HepG2 (cell line): Measurements from ENCODE around the gene KREMEN1. TPM values are rescaled to one million over a fixed set of nuclear protein-coding genes. Genes with fewer than 3 reads are reported as not detected.

Source experiments
- ATAC-seq: fragments of 200-7000 bp; cut with Tn5 transposase; 3 replicates; pipeline ENCODE4 v1.9.1; 2020; ENCODE audit warnings: mild to moderate bottlenecking, moderate library complexity
- BruUV-seq: library from RNA; stranded (reverse); fragments of 400-500 nt; replicated peaks from 2 replicates; lab custom pipeline; 2021; lab: Mats Ljungman, UMichigan
- CTCF ChIA-PET: fragments of 300-600 bp; formaldehyde crosslinking; extraction: SDS; loops from one replicate; lab custom pipeline; 2021; ENCODE audit warnings: low total read pairs, inconsistent platforms, low intra/inter-chr PET ratio; lab: Yijun Ruan, JAX
- POLR2A ChIA-PET: fragments of 350-600 bp; sonication (Branson Sonifier 250); formaldehyde crosslinking; loops from one replicate; lab custom pipeline; 2020; ENCODE audit warnings: antibody characterized with exemption, inconsistent platforms; lab: Yijun Ruan, JAX
- DNase-seq: peaks from one replicate; pipeline ENCODE4 v3.0.0-alpha.2; 2015; ENCODE audit warnings: low spot score
- FAIRE-seq: peaks from 3 replicates; lab custom pipeline; 2011; peaks lifted over from hg19 to GRCh38; lab: Jason Lieb, UNC
- H2AFZ ChIP-seq: one replicate; pipeline ENCODE4 v1.6.1; 2011; ENCODE audit warnings: low read length, inconsistent platforms
- H3K27ac ChIP-seq: fragments of 300-600 bp; 3 replicates; pipeline ENCODE4 v1.8.0; 2011; ENCODE audit warnings: mixed run types, mild to moderate bottlenecking, mixed read lengths, low read length, inconsistent platforms; ENCODE audit not compliant: insufficient read depth; ENCODE audit errors: extremely low read length
- H3K27me3 ChIP-seq, 2 experiments: fragments of 200-600 bp in 1 of 2; 2 replicates in 1 of 2; 3 replicates in 1 of 2; pipeline versions ENCODE4 v1.6.0 to v1.8.0; 2011; ENCODE audit warnings: low read length in 2 of 2, mild to moderate bottlenecking in 2 of 2, moderate library complexity in 2 of 2, inconsistent platforms in 1 of 2; ENCODE audit not compliant: insufficient read depth in 2 of 2, control insufficient read depth in 1 of 2
- H3K36me3 ChIP-seq, 2 experiments: fragments of 200-600 bp in 1 of 2; replicated peaks in 1 of 2; 2 replicates in 1 of 2; 3 replicates in 1 of 2; pipeline versions ENCODE4 v1.5.1 to v1.8.0; 2011; ENCODE audit warnings: low read length in 2 of 2, inconsistent platforms in 1 of 2; ENCODE audit not compliant: insufficient read depth in 2 of 2, control insufficient read depth in 1 of 2
- H3K4me1 ChIP-seq: 2 replicates; pipeline ENCODE4 v1.5.1; 2012; ENCODE audit warnings: low read length, inconsistent platforms; ENCODE audit not compliant: insufficient read depth
- H3K4me2 ChIP-seq: 2 replicates; pipeline ENCODE4 v1.6.0; 2011; ENCODE audit warnings: low read depth, low read length, inconsistent platforms
- H3K4me3 ChIP-seq, 3 experiments: fragments of 200-600 bp in 1 of 3; sonication (generic), shearing (Covaris generic) in 1 of 3; replicated peaks in 1 of 3; 2 replicates each; pipeline ENCODE4 v1.5.1; 2011 to 2016; ENCODE audit warnings: low read length in 3 of 3, inconsistent platforms in 2 of 3, low read depth in 2 of 3, mild to moderate bottlenecking in 2 of 3, control low read depth in 1 of 3, mixed read lengths in 1 of 3; ENCODE audit not compliant: insufficient read depth in 1 of 3
- H3K79me2 ChIP-seq: one replicate; pipeline ENCODE4 v1.6.1; 2011; ENCODE audit warnings: low read length, inconsistent platforms; ENCODE audit not compliant: insufficient read depth
- H3K9ac ChIP-seq: 2 replicates; pipeline ENCODE4 v1.6.0; 2011; ENCODE audit warnings: mild to moderate bottlenecking, low read depth, low read length, inconsistent platforms; ENCODE audit not compliant: insufficient read depth
- H3K9me3 ChIP-seq: 2 replicates; pipeline ENCODE4 v1.5.1; 2012; ENCODE audit warnings: mild to moderate bottlenecking, low read length
- H4K20me1 ChIP-seq: 2 replicates; pipeline ENCODE4 v1.6.0; 2011; ENCODE audit warnings: inconsistent platforms, mild to moderate bottlenecking, low read length, moderate library complexity; ENCODE audit not compliant: insufficient read depth
- CTCF ChIP-seq: sonication (generic); formaldehyde crosslinking; IDR thresholded peaks from 2 replicates; pipeline ENCODE4 v1.5.0; 2020; ENCODE audit warnings: mild to moderate bottlenecking, missing genetic modification reagents, moderate library complexity
- HBP1 ChIP-seq: IDR thresholded peaks from 2 replicates; pipeline ENCODE4 v1.6.1; 2016; ENCODE audit warnings: low read depth, control low read depth
- HOXA9 ChIP-seq: sonication (generic); formaldehyde crosslinking; IDR thresholded peaks from 2 replicates; pipeline ENCODE4 v1.8.1; 2022; ENCODE audit warnings: missing genetic modification reagents, mild to moderate bottlenecking, moderate library complexity, borderline replicate concordance
- KAT8 ChIP-seq: IDR thresholded peaks from 2 replicates; pipeline ENCODE4 v1.6.1; 2016; ENCODE audit warnings: missing genetic modification reagents, missing compliant biosample characterization
- SIN3A ChIP-seq: IDR thresholded peaks from 2 replicates; pipeline ENCODE4 v1.6.1; 2011; ENCODE audit warnings: low read depth, mild to moderate bottlenecking, control low read depth, low read length, borderline replicate concordance
- SMC3 ChIP-seq: IDR thresholded peaks from 2 replicates; pipeline ENCODE4 v1.6.1; 2011; ENCODE audit warnings: low read length, improper control_type of control experiment
- STAG1 ChIP-seq: sonication (generic); formaldehyde crosslinking; IDR thresholded peaks from 2 replicates; pipeline ENCODE4 v1.4.0; 2020; ENCODE audit warnings: missing genetic modification reagents
- TEF ChIP-seq: sonication (generic); formaldehyde crosslinking; IDR thresholded peaks from 2 replicates; pipeline ENCODE4 v1.5.0; 2020; ENCODE audit warnings: missing genetic modification reagents
- THAP9 ChIP-seq: sonication (generic); formaldehyde crosslinking; IDR thresholded peaks from 2 replicates; pipeline ENCODE4; 2020; ENCODE audit warnings: missing genetic modification reagents, mild to moderate bottlenecking, borderline replicate concordance
- ZSCAN21 ChIP-seq: sonication (generic); formaldehyde crosslinking; IDR thresholded peaks from 2 replicates; pipeline ENCODE4 v1.8.0; 2022; ENCODE audit warnings: mild to moderate bottlenecking, missing genetic modification reagents, moderate library complexity, borderline replicate concordance
- WGBS: methylation state at CpG from one replicate; pipeline ENCODE4 v1.1.6; 2017; ENCODE audit warnings: low lambda C conversion rate; 5-methylcytosine and 5-hydroxymethylcytosine counted together
- in situ Hi-C: cut with HindIII; loops from 2 replicates; pipeline ENCODE4 v1.10.0; 2017; ENCODE audit warnings: low pct_unique_long_range_greater_than_20kb; ENCODE audit not compliant: extremely low pct_ligation_motif_present
- intact Hi-C: fragments of 100-400 bp; cut with micrococcal nuclease; formaldehyde crosslinking; loops from one replicate; pipeline ENCODE4 v1.10.0; 2022; ENCODE audit not compliant: unreplicated experiment
- polyA plus RNA-seq, 8 experiments: library from polyadenylated mRNA; depleted of rRNA in 3 of 8; stranded (reverse) in 7 of 8; unstranded in 1 of 8; fragments of >200 nt; fragmentation: Illumina TruSeq in 4 of 8; extraction: Trizol in 4 of 8; gene quantifications; 2 replicates each; pipeline versions ENCODE4 v1.2.1 to v1.2.3, GENCODE V29; 2011 to 2016; ENCODE audit warnings: low read depth in 4 of 8, missing spikeins in 1 of 8, mixed read lengths in 1 of 8; ENCODE audit not compliant: insufficient read depth in 1 of 8
- total RNA-seq, 5 experiments: library from RNA; depleted of rRNA; stranded (reverse); fragments of >200 nt; fragmentation: Illumina TruSeq; extraction: Trizol; gene quantifications; 2 replicates each; pipeline ENCODE4 v1.2.3, GENCODE V29; 2016; ENCODE audit warnings: low read depth in 1 of 5

The KREMEN1 gene
- total and polyA plus RNA-seq, 2 of the 13 experiments (the other 11 are each of a cell fraction or from before 2014, with no cell fraction given): 9.8 to 13.8 TPM

- peaks cover under 1% of the 10 kb centered on the region; the same call in 1 of the 2 replicates for H4K20me1 ChIP-seq
- intact Hi-C loops (no loop called here), in situ Hi-C loops (no loop called here)
- H3K4me2 ChIP-seq: no peak overlapping the region
- TF ChIP-seq SMC3 (peak; percentile 25; the same call in 1 of the 2 replicates), HOXA9 (CRISPR knock-in tag) (no peak), STAG1 (CRISPR knock-in tag) (peak; percentile 46), CTCF (peak; percentile 33; the same call in 1 of the 2 replicates)
- H3K4me1 ChIP-seq: peaks cover 41% of the 10 kb centered on the region
- FAIRE-seq (no peak), DNase-seq (no peak), ATAC-seq (peak; percentile 18)
- H2AFZ ChIP-seq: no peak overlapping the region
- 0 out of 5 replicates have a peak, but pooled peaks cover 0 to 1% of the 10 kb centered on the region in 2 experiments for H3K27me3 ChIP-seq
- 73% methylated on average over 12 of the region's 12 CpGs for WGBS
- H3K27ac ChIP-seq: no peak overlapping the region
- no peaks in the 10 kb centered on the region for H3K79me2 ChIP-seq
- no peaks in the 10 kb centered on the region for H3K9me3 ChIP-seq
- no peak overlapping the region for H3K9ac ChIP-seq
- CTCF ChIA-PET: no interaction called here
- no peaks in the 10 kb centered on the region for H3K36me3 ChIP-seq
- POLR2A ChIA-PET: interaction anchor here (0.6 to 0.7 kb wide), 3 partner anchors 121 to 281 kb away, joined by 3 to 4 read pairs (median 3); partner anchors contain the start of gene ZNRF3
- no peak overlapping the region for H3K4me3 ChIP-seq
- BruUV-seq: no TSS peak
Observed at GRCh38 chr22:29060251-29060869, 12.5 kb upstream of the KREMEN1 start.

GRCh38 chr22:29060931-29061330 is 11.9 kb upstream of the KREMEN1 start:
- Histone ChIP-seq H3K79me2 (no peaks in the 10 kb centered on the region), H3K27me3 (0 out of 5 replicates have a peak, but pooled peaks cover 0 to 1% of the 10 kb centered on the region in 2 experiments), H3K36me3 (no peaks in the 10 kb centered on the region), H4K20me1 (no peaks in the 10 kb centered on the region), H3K4me3 (no peak overlapping the region), H3K27ac (no peak overlapping the region), H2AFZ (no peak overlapping the region), H3K4me2 (no peak overlapping the region), H3K9ac (no peak overlapping the region), H3K4me1 (peaks cover 47% of the 10 kb centered on the region), H3K9me3 (no peaks in the 10 kb centered on the region)
- intact Hi-C loops (no loop called here), in situ Hi-C loops (no loop called here)
- CTCF ChIA-PET: no interaction called here
- ATAC-seq: no peak
- no peak for DNase-seq
- no TSS peak for BruUV-seq
- WGBS: 74% methylated on average over 7 of the region's 7 CpGs
- POLR2A ChIA-PET: no interaction called here
- FAIRE-seq: no peak
- TF ChIP-seq TEF (CRISPR knock-in tag) (no peak), ZSCAN21 (CRISPR knock-in tag) (no peak), SMC3 (no peak), THAP9 (CRISPR knock-in tag) (no peak), HBP1 (CRISPR knock-in tag) (no peak), KAT8 (CRISPR knock-in tag) (no peak), SIN3A (no peak)
